A673 (cell line): Measurements from ENCODE around the gene LILRA2. TPM values are rescaled to one million over a fixed set of nuclear protein-coding genes. Genes with fewer than 3 reads are reported as not detected.

Experiments
- BruUV-seq: library from RNA; stranded (reverse); fragments of 400-500 nt; replicated peaks from 2 replicates; lab custom pipeline; 2021; lab: Mats Ljungman, UMichigan
- CTCF ChIA-PET: fragments of 300-600 bp; sonication (Branson Sonifier 250); formaldehyde crosslinking; loops from one replicate; lab custom pipeline; 2022; ENCODE audit warnings: antibody characterized with exemption; lab: Charles Lee
- POLR2A ChIA-PET: fragments of 300-600 bp; sonication (Branson Sonifier 250); formaldehyde crosslinking; loops from one replicate; lab custom pipeline; 2022; ENCODE audit warnings: antibody characterized with exemption; ENCODE audit not compliant: low non-redundant PET; lab: Charles Lee
- DNase-seq: peaks from one replicate; pipeline ENCODE4 v3.0.0-alpha.2; 2015; ENCODE audit warnings: low spot score
- H3K27ac ChIP-seq: fragments of 200-600 bp; sonication (generic); 2 replicates; pipeline ENCODE4 v1.5.1; 2016; ENCODE audit warnings: mixed run types, low read depth, mild to moderate bottlenecking, mixed read lengths, antibody characterized with exemption, low read length; ENCODE audit not compliant: poor library complexity, severe bottlenecking
- H3K27me3 ChIP-seq: fragments of 200-600 bp; sonication (generic); replicated peaks from 2 replicates; pipeline ENCODE4 v1.6.1; 2017; ENCODE audit warnings: mixed run types, low read depth, mild to moderate bottlenecking, mixed read lengths, antibody characterized with exemption, low read length; ENCODE audit not compliant: insufficient read depth, poor library complexity
- H3K36me3 ChIP-seq: fragments of 200-600 bp; sonication (generic); 2 replicates; pipeline ENCODE4 v1.6.1; 2016; ENCODE audit warnings: mixed run types, mild to moderate bottlenecking, mixed read lengths, antibody characterized with exemption, low read length; ENCODE audit not compliant: insufficient read depth, poor library complexity, severe bottlenecking
- H3K4me1 ChIP-seq: fragments of 200-600 bp; sonication (generic); 2 replicates; pipeline ENCODE4 v1.6.1; 2017; ENCODE audit warnings: mixed run types, mild to moderate bottlenecking, mixed read lengths, antibody characterized with exemption, low read length; ENCODE audit not compliant: insufficient read depth, poor library complexity, severe bottlenecking
- H3K4me3 ChIP-seq: fragments of 200-600 bp; sonication (generic); 2 replicates; pipeline ENCODE4 v1.5.1; 2016; ENCODE audit warnings: low read depth, mixed run types, mild to moderate bottlenecking, mixed read lengths, low read length; ENCODE audit not compliant: poor library complexity, severe bottlenecking
- H3K9me3 ChIP-seq: fragments of 200-600 bp; sonication (generic); 2 replicates; pipeline ENCODE4 v1.6.1; 2016; ENCODE audit warnings: mixed run types, low read depth, mild to moderate bottlenecking, mixed read lengths, antibody characterized with exemption, low read length; ENCODE audit not compliant: poor library complexity, severe bottlenecking
- CTCF ChIP-seq: fragments of 300-800, 200-600 bp; sonication (generic); conservative IDR thresholded peaks from 2 replicates; pipeline ENCODE4 v1.5.1; 2017; ENCODE audit warnings: low read depth, mild to moderate bottlenecking, antibody characterized with exemption, low read length, moderate library complexity, mixed read lengths
- EZH2 ChIP-seq: fragments of 200-600 bp; sonication (generic); IDR thresholded peaks from 2 replicates; pipeline ENCODE4 v1.6.1; 2017; ENCODE audit warnings: borderline replicate concordance, low read depth, mild to moderate bottlenecking, mixed read lengths, antibody characterized with exemption, low read length; ENCODE audit not compliant: poor library complexity, severe bottlenecking
- intact Hi-C: fragments of 100-400 bp; cut with micrococcal nuclease; formaldehyde crosslinking; loops from one replicate; pipeline ENCODE4 v1.10.0; 2022; ENCODE audit not compliant: unreplicated experiment
- total RNA-seq: library from RNA; stranded (reverse); gene quantifications from 2 replicates; pipeline ENCODE4 v1.2.3, GENCODE V29; 2021

The LILRA2 gene
- total RNA-seq, 1 experiment from 2014 or later = not detected

- H3K9me3 ChIP-seq = no peaks in the 10 kb centered on the region
- peaks cover 7% of the 10 kb centered on the region for H3K27me3 ChIP-seq
- no peak overlapping the region for H3K4me3 ChIP-seq
- no TSS peak for BruUV-seq
- H3K36me3 ChIP-seq = no peaks in the 10 kb centered on the region
- POLR2A ChIA-PET = no interaction called here
- H3K4me1 ChIP-seq = no peaks in the 10 kb centered on the region
- no peak for DNase-seq
- H3K27ac ChIP-seq = no peak overlapping the region
- intact Hi-C loops = no loop called here
- CTCF ChIA-PET = no interaction called here
- TF ChIP-seq EZH2 = no peak
- no peak for TF ChIP-seq CTCF
These were observed 65.1 kb downstream of the LILRA2 start for GRCh38 chr19:54638683-54639082.

Other genes with a start within 250 kb of the LILRA2 start
- gene LILRA4, start 234.6 kb upstream of the LILRA2 start, total RNA-seq = not detected in 2 replicates
- gene LAIR1, start 208.9 kb upstream of the LILRA2 start, total RNA-seq = not detected in 2 replicates
- 3.0 and 3.2 TPM in 2 replicates for gene TTYH1, start 158.3 kb upstream of the LILRA2 start, total RNA-seq
- 129 and 149 TPM in 2 replicates for gene LENG8, start 124.6 kb upstream of the LILRA2 start, total RNA-seq
- gene LENG9, start 110.0 kb upstream of the LILRA2 start, total RNA-seq = 4.2 and 4.3 TPM in 2 replicates
- 111 and 119 TPM in 2 replicates for gene CDC42EP5, start 100.5 kb upstream of the LILRA2 start, total RNA-seq
- gene LAIR2, start 71.0 kb upstream of the LILRA2 start, total RNA-seq = not detected in 2 replicates
- not detected in 2 replicates for gene LILRA1, start 19.8 kb downstream of the LILRA2 start, total RNA-seq
- not detected in 2 replicates for gene LILRB1, start 56.7 kb downstream of the LILRA2 start, total RNA-seq
- not detected in 2 replicates for gene LILRB4, start 89.2 kb downstream of the LILRA2 start, total RNA-seq
- gene KIR3DL3, start 150.7 kb downstream of the LILRA2 start, total RNA-seq = not detected in 2 replicates
- not detected in 2 replicates for gene KIR2DL3, start 164.7 kb downstream of the LILRA2 start, total RNA-seq
- gene KIR2DL1, start 196.0 kb downstream of the LILRA2 start, total RNA-seq = not detected in 2 replicates
- gene KIR2DL4, start 229.8 kb downstream of the LILRA2 start, total RNA-seq = not detected in 2 replicates
- not detected in 2 replicates for gene KIR3DL1, start 242.7 kb downstream of the LILRA2 start, total RNA-seq